Effector memory CD4-positive, alpha-beta T cell (primary cell): ENCODE data around the gene MC1R.
A peak's percentile ranks its signal among the peaks of the same experiment; 100 is the strongest.

ENCODE experiments used
- DNase-seq, 3 donors: peaks; one replicate each; pipeline ENCODE4 v3.0.0-alpha.2; 2020
- H3K27ac ChIP-seq: 2 replicates; pipeline ENCODE4 v1.7.0; 2013; ENCODE audit warnings: mild to moderate bottlenecking, low read length, moderate library complexity; ENCODE audit not compliant: insufficient read depth, poor library complexity, severe bottlenecking
- H3K27me3 ChIP-seq: replicated peaks from 2 replicates; pipeline ENCODE4 v1.7.0; 2013; ENCODE audit warnings: mild to moderate bottlenecking, low read length; ENCODE audit not compliant: insufficient read depth, control insufficient read depth, poor library complexity, severe bottlenecking
- H3K36me3 ChIP-seq: 2 replicates; pipeline ENCODE4 v1.7.0; 2013; ENCODE audit warnings: mild to moderate bottlenecking, low read length, moderate library complexity; ENCODE audit not compliant: control insufficient read depth, insufficient read depth
- H3K4me1 ChIP-seq: 2 replicates; pipeline ENCODE4 v1.7.0; 2013; ENCODE audit warnings: low read length, mild to moderate bottlenecking; ENCODE audit not compliant: control insufficient read depth, insufficient read depth, poor library complexity, severe bottlenecking
- H3K4me3 ChIP-seq: 2 replicates; pipeline ENCODE4 v1.7.0; 2013; ENCODE audit warnings: low read length, low read depth, mild to moderate bottlenecking; ENCODE audit not compliant: insufficient read depth, poor library complexity, severe bottlenecking
- H3K9me3 ChIP-seq: 2 replicates; pipeline ENCODE4 v1.7.0; 2013; ENCODE audit warnings: mild to moderate bottlenecking, low read length, moderate library complexity; ENCODE audit not compliant: control insufficient read depth

The MC1R gene

GRCh38 chr16:89915303-89916232 is 3.1 kb upstream of the MC1R start:
- Histone ChIP-seq H3K4me3 (no peak overlapping the region), H3K27me3 (no peaks in the 10 kb centered on the region), H3K36me3 (peaks cover 17% of the 10 kb centered on the region), H3K27ac (no peak overlapping the region), H3K9me3 (no peaks in the 10 kb centered on the region), H3K4me1 (peaks cover 26% of the 10 kb centered on the region)
- DNase-seq = no peak

- Histone ChIP-seq H3K9me3 (no peaks in the 10 kb centered on the region), H3K36me3 (no peaks in the 10 kb centered on the region), H3K4me3 (peak overlapping the region; percentile 48), H3K27ac (no peak overlapping the region), H3K4me1 (peaks cover 50% of the 10 kb centered on the region), H3K27me3 (peaks cover 11% of the 10 kb centered on the region)
- peak; percentile 59 to 74 (median 70) for DNase-seq
Measured at GRCh38 chr16:89917773-89918452, 749 bp upstream of the MC1R start.

DNA sequence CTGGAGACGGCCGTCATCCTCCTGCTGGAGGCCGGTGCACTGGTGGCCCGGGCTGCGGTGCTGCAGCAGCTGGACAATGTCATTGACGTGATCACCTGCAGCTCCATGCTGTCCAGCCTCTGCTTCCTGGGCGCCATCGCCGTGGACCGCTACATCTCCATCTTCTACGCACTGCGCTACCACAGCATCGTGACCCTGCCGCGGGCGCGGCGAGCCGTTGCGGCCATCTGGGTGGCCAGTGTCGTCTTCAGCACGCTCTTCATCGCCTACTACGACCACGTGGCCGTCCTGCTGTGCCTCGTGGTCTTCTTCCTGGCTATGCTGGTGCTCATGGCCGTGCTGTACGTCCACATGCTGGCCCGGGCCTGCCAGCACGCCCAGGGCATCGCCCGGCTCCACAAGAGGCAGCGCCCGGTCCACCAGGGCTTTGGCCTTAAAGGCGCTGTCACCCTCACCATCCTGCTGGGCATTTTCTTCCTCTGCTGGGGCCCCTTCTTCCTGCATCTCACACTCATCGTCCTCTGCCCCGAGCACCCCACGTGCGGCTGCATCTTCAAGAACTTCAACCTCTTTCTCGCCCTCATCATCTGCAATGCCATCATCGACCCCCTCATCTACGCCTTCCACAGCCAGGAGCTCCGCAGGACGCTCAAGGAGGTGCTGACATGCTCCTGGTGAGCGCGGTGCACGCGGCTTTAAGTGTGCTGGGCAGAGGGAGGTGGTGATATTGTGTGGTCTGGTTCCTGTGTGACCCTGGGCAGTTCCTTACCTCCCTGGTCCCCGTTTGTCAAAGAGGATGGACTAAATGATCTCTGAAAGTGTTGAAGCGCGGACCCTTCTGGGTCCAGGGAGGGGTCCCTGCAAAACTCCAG is 1.1 kb downstream of the MC1R start:
- no peaks in the 10 kb centered on the region for H3K9me3 ChIP-seq
- no peaks in the 10 kb centered on the region for H3K36me3 ChIP-seq
- H3K27ac ChIP-seq = no peak overlapping the region
- peaks cover 67% of the 10 kb centered on the region for H3K4me1 ChIP-seq
- H3K27me3 ChIP-seq = peaks cover 28% of the 10 kb centered on the region
- H3K4me3 ChIP-seq = no peak overlapping the region
- DNase-seq = no peak

DNA sequence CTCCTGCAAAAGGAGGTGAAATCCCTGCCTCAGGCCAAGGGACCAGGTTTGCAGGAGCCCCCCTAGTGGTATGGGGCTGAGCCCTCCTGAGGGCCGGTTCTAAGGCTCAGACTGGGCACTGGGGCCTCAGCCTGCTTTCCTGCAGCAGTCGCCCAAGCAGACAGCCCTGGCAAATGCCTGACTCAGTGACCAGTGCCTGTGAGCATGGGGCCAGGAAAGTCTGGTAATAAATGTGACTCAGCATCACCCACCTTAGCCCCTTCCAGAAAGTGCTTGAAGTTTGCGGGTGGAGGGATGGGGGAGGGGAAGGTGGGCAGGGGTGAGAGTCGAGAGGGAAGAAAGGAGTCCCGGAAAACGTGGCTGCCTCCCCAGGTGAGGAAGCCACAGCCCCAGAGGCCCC is 2.1 kb downstream of the MC1R start:
- no peak overlapping the region for H3K27ac ChIP-seq
- peaks cover 37% of the 10 kb centered on the region for H3K27me3 ChIP-seq
- H3K9me3 ChIP-seq = no peaks in the 10 kb centered on the region
- no peak overlapping the region for H3K4me3 ChIP-seq
- H3K36me3 ChIP-seq = no peaks in the 10 kb centered on the region
- peaks cover 70% of the 10 kb centered on the region for H3K4me1 ChIP-seq
- DNase-seq = no peak

DNA sequence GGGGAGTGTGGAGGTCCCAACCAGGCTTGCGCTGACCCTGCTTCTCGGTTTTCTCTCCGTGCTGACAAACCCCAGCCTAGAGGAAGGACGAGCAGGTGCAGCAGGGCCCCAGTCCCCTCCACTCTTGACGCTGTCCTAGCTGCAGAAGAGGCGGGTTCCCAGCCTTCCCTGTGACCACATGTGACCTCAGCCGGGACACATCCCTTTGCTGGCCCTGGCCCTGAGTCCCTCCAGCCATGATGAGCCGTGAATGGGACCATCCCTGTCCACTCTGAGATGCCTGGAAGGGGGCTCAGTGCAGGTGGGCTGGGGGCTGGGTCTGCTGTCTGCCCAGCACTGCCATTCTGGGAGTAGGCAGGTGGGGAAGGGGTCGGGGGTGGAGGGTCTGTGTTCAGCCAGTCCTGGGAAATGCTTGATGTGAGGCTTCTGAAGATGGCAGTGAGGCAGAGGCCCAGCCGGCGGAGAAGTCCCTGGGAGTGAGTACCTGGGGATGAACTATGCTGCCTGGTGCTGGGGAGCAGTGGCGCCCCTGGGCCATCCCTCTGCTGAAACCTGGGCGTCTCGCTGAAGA is 2.6 kb downstream of the MC1R start:
- H3K27me3 ChIP-seq = peaks cover 37% of the 10 kb centered on the region
- no peak overlapping the region for H3K4me3 ChIP-seq
- DNase-seq = no peak
- peaks cover 75% of the 10 kb centered on the region for H3K4me1 ChIP-seq
- no peak overlapping the region for H3K27ac ChIP-seq
- H3K9me3 ChIP-seq = no peaks in the 10 kb centered on the region
- no peaks in the 10 kb centered on the region for H3K36me3 ChIP-seq

DNA sequence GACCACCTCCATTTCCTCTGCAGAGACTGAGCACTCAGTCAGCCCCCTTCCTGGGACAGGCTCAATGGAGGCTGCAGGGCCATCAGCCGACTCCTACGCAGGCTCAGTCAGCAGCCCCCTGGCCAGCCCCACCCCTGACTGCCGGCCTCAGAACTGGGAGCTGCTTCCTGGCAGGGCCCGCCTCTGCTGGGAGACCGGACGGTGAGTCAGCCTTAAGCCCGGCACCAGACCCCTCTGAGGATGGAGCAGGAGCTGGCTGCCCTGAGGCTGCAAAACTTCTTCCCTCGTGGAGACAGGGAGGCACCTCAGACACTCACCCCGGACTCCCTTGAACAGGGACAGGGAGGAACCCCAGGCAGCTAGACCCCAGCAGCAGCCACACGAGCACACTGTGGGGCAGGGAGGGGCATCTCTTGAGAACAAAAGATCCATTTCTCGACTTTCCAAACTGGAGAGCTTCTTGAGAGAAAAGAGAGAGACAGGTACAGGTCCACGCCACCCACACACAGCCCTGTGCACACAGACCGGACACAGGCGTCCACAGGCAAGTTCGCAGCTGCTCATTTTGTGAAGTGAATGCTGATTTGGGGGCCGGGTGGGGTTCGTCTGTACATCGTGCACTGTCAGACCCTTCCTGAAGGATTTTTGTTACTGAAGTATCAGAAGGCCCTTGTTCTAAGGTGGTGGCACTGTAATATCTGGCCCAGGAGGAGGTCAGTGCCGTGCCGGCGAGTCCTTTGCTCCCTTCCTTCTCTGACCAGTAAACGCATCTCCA is 3.2 kb downstream of the MC1R start:
- Histone ChIP-seq H3K4me3 (peak overlapping the region; percentile 35), H3K36me3 (no peaks in the 10 kb centered on the region), H3K9me3 (no peaks in the 10 kb centered on the region), H3K27me3 (peaks cover 37% of the 10 kb centered on the region), H3K4me1 (peaks cover 78% of the 10 kb centered on the region), H3K27ac (no peak overlapping the region)
- DNase-seq = no peak

DNA sequence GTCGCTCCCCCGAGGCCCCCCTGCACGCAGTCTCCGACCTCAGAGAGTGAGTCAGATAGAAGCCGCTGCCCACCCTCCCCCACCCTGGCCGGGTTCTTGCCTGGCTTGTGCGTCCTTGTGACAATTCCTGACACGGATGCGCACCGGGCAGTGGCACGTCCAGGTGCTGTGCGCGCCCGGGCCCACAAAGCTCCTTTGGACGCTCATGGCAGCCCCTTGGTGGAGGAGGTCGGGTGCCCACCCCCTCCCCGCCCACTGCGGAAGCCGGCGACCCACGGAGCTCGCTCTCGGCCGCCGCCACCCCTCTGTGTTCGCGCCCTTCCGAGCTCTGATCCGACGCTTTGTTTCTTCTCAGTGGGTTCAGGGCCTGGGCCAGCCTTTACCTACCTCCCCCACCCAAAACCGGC is 3.8 kb downstream of the MC1R start:
- DNase-seq = no peak
- Histone ChIP-seq H3K27ac (no peak overlapping the region), H3K27me3 (peaks cover 37% of the 10 kb centered on the region)

GRCh38 chr16:89922884-89923639 is 4.4 kb downstream of the MC1R start, which contains the start of gene TUBB3:
TSS of gene TUBB3 (plus strand) at chr16:89923342. CDS start at chr16:89923402, 60 bp downstream.
- Histone ChIP-seq H3K27ac (no peak within 1 kb of the TSS), H3K4me1 (peaks cover 67% of the 10 kb centered on the region), H3K36me3 (no peaks in the 10 kb centered on the region), H3K4me3 (peak within 1 kb of the TSS; percentile 35), H3K9me3 (no peaks in the 10 kb centered on the region), H3K27me3 (peaks cover 37% of the 10 kb centered on the region)
- no peak for DNase-seq

More for the DNA sequence above, 3.8 kb downstream of the MC1R start:
- no peaks in the 10 kb centered on the region for H3K9me3 ChIP-seq
- peak overlapping the region; percentile 35 for H3K4me3 ChIP-seq
- peaks cover 72% of the 10 kb centered on the region for H3K4me1 ChIP-seq
- no peaks in the 10 kb centered on the region for H3K36me3 ChIP-seq
